IMR-90 (cell line): Measurements from ENCODE around the gene LRRC47. TPM values are rescaled to one million over a fixed set of nuclear protein-coding genes. Genes with fewer than 3 reads are reported as not detected.

Experiments used
- ATAC-seq: fragments of 200-7000 bp; cut with Tn5 transposase; 2 replicates; pipeline ENCODE4 v1.9.1; 2020; ENCODE audit warnings: low read depth, mild to moderate bottlenecking, moderate library complexity
- BruUV-seq: library from RNA; stranded (reverse); fragments of 400-500 nt; replicated peaks from 2 replicates; lab custom pipeline; 2021; lab: Mats Ljungman, UMichigan
- CTCF ChIA-PET: fragments of 300-600 bp; formaldehyde crosslinking; extraction: SDS; loops from one replicate; lab custom pipeline; 2021; ENCODE audit warnings: antibody characterized with exemption; lab: Yijun Ruan, JAX
- POLR2A ChIA-PET: fragments of 300-600 bp; sonication (Branson Sonifier 250); formaldehyde crosslinking; loops from one replicate; lab custom pipeline; 2022; ENCODE audit warnings: antibody characterized with exemption; ENCODE audit not compliant: unreplicated experiment; lab: Charles Lee
- DNase-seq: peaks from one replicate; pipeline ENCODE4 v3.0.0; 2013
- H2AFZ ChIP-seq: replicated peaks from 2 replicates; pipeline ENCODE3; 2013; ENCODE audit warnings: low read length, mild to moderate bottlenecking; ENCODE audit not compliant: poor library complexity
- H2AK5ac ChIP-seq: 2 replicates; pipeline ENCODE4 v1.6.1; 2013; ENCODE audit warnings: low read depth, low read length, inconsistent platforms
- H2AK9ac ChIP-seq: replicated peaks from 2 replicates; pipeline ENCODE3; 2013; ENCODE audit warnings: mild to moderate bottlenecking, low read depth, low read length, moderate library complexity; ENCODE audit not compliant: poor library complexity
- H2BK120ac ChIP-seq: 2 replicates; pipeline ENCODE4 v1.6.1; 2013; ENCODE audit warnings: low read depth, low read length, inconsistent platforms
- H2BK15ac ChIP-seq: 3 replicates; pipeline ENCODE4 v1.6.1; 2013; ENCODE audit warnings: low read depth, low read length, inconsistent platforms
- H2BK20ac ChIP-seq: 2 replicates; pipeline ENCODE4 v1.6.1; 2013; ENCODE audit warnings: low read depth, mild to moderate bottlenecking, inconsistent platforms, low read length, moderate library complexity
- H2BK5ac ChIP-seq: 2 replicates; pipeline ENCODE4 v1.6.1; 2013; ENCODE audit warnings: mild to moderate bottlenecking, low read depth, low read length, inconsistent platforms; ENCODE audit not compliant: poor library complexity, severe bottlenecking
- H3K14ac ChIP-seq: replicated peaks from 2 replicates; pipeline ENCODE4 v1.6.1; 2013; ENCODE audit warnings: low read depth, low read length, inconsistent platforms
- H3K18ac ChIP-seq: 2 replicates; pipeline ENCODE4 v1.6.1; 2013; ENCODE audit warnings: low read depth, low read length, control low read depth
- H3K23ac ChIP-seq: 2 replicates; pipeline ENCODE4 v1.6.1; 2013; ENCODE audit warnings: low read depth, low read length, inconsistent platforms
- H3K27ac ChIP-seq: 2 replicates; pipeline ENCODE4 v1.5.1; 2013; ENCODE audit warnings: mild to moderate bottlenecking, control low read depth, low read length; ENCODE audit not compliant: insufficient read depth
- H3K27me3 ChIP-seq: 2 replicates; pipeline ENCODE4 v1.6.1; 2013; ENCODE audit warnings: low read length; ENCODE audit not compliant: control insufficient read depth, insufficient read depth
- H3K36me3 ChIP-seq: 2 replicates; pipeline ENCODE4 v1.6.1; 2013; ENCODE audit warnings: low read length, mixed read lengths; ENCODE audit not compliant: control insufficient read depth, insufficient read depth
- H3K4ac ChIP-seq: 2 replicates; pipeline ENCODE4 v1.6.1; 2013; ENCODE audit warnings: low read depth, low read length, inconsistent platforms
- H3K4me1 ChIP-seq: 2 replicates; pipeline ENCODE4 v1.6.1; 2013; ENCODE audit warnings: low read length, mixed read lengths; ENCODE audit not compliant: control insufficient read depth, insufficient read depth
- H3K4me2 ChIP-seq: 2 replicates; pipeline ENCODE4 v1.6.1; 2013; ENCODE audit warnings: low read depth, mild to moderate bottlenecking, control low read depth, low read length, moderate library complexity
- H3K4me3 ChIP-seq: 2 replicates; pipeline ENCODE4 v1.5.1; 2013; ENCODE audit warnings: low read depth, mild to moderate bottlenecking, control low read depth, low read length, moderate library complexity; ENCODE audit not compliant: insufficient read depth
- H3K56ac ChIP-seq: 2 replicates; pipeline ENCODE4 v1.6.1; 2013; ENCODE audit warnings: low read length, inconsistent platforms; ENCODE audit not compliant: insufficient read depth; ENCODE audit errors: extremely low read depth
- H3K79me1 ChIP-seq, 2 experiments: 2 replicates each; pipeline ENCODE4 v1.6.1; 2013; ENCODE audit warnings: low read length in 2 of 2, inconsistent platforms in 1 of 2, low read depth in 1 of 2
- H3K9ac ChIP-seq: 2 replicates; pipeline ENCODE4 v1.6.1; 2013; ENCODE audit warnings: low read depth, low read length, control low read depth
- H3K9me1 ChIP-seq: 2 replicates; pipeline ENCODE4 v1.6.1; 2013; ENCODE audit warnings: low read length, inconsistent platforms; ENCODE audit not compliant: insufficient read depth
- H3K9me3 ChIP-seq: 2 replicates; pipeline ENCODE4 v1.6.1; 2013; ENCODE audit warnings: low read length; ENCODE audit not compliant: control insufficient read depth, insufficient read depth
- H4K20me1 ChIP-seq: 2 replicates; pipeline ENCODE4 v1.6.1; 2013; ENCODE audit warnings: low read length, inconsistent platforms; ENCODE audit not compliant: insufficient read depth
- H4K5ac ChIP-seq: 2 replicates; pipeline ENCODE4 v1.6.1; 2013; ENCODE audit warnings: mild to moderate bottlenecking, low read depth, low read length, control low read depth
- H4K8ac ChIP-seq, 2 experiments: 2 replicates each; pipeline ENCODE4 v1.6.1; 2013; ENCODE audit warnings: low read depth in 2 of 2, low read length in 2 of 2, control low read depth in 1 of 2, inconsistent platforms in 1 of 2
- H4K91ac ChIP-seq: 2 replicates; pipeline ENCODE4 v1.6.1; 2013; ENCODE audit warnings: low read depth, low read length, inconsistent platforms; ENCODE audit not compliant: insufficient read depth
- BHLHE40 ChIP-seq: fragments of 150-350 bp; IDR thresholded peaks from 2 replicates; pipeline ENCODE4 v1.6.1; 2016; ENCODE audit warnings: mild to moderate bottlenecking, low read depth, low read length
- POLR2A ChIP-seq: IDR thresholded peaks from 2 replicates; pipeline ENCODE4 v1.6.1; 2012; ENCODE audit warnings: mild to moderate bottlenecking, low read depth, low read length
- WGBS, 2 experiments: methylation state at CpG; one replicate each; pipeline versions ENCODE4 v1.1.5 to v1.1.7; 2013; ENCODE audit warnings: missing lambda C conversion rate in 2 of 2; ENCODE audit not compliant: insufficient read length in 1 of 2; ENCODE audit errors: extremely low coverage in 2 of 2; 5-methylcytosine and 5-hydroxymethylcytosine counted together
- dilution Hi-C: fragments of 300-500 bp; cut with HindIII; formaldehyde crosslinking; loops from one replicate; pipeline ENCODE4 v1.14.3; 2018; ENCODE audit warnings: low sequenced_read_pairs; ENCODE audit not compliant: unreplicated experiment
- in situ Hi-C: fragments of 300-500 bp; cut with MboI; formaldehyde crosslinking; loops from 3 replicates; pipeline ENCODE4 v1.14.3; 2019; ENCODE audit warnings: low sequenced_read_pairs, inconsistent platforms, mixed read lengths
- intact Hi-C: fragments of 100-400 bp; cut with micrococcal nuclease; formaldehyde crosslinking; loops from 2 replicates; pipeline ENCODE4 v1.10.0; 2022
- polyA plus RNA-seq, 3 experiments: library from polyadenylated mRNA; depleted of rRNA; stranded (reverse); fragments of >200 nt; gene quantifications; 2 replicates each; pipeline ENCODE4 v1.2.3, GENCODE V29; 2012; ENCODE audit warnings: low replicate concordance in 1 of 3
- total RNA-seq: library from RNA; depleted of rRNA; stranded (reverse); fragments of >200 nt; gene quantifications from 2 replicates; pipeline ENCODE4 v1.2.3, GENCODE V29; 2012

Gene LRRC47
- total and polyA plus RNA-seq, 2 of the 4 experiments (the other 2 are of a cell fraction), result 15.2 to 19.7 TPM

- no TSS peak for BruUV-seq
- Histone ChIP-seq H4K8ac (no peak overlapping the region), H2BK20ac (no peak overlapping the region), H2BK15ac (no peak overlapping the region), H3K9me1 (peaks cover 4% of the 10 kb centered on the region; the same call in 1 of the 2 replicates), H3K36me3 (peaks cover 37% of the 10 kb centered on the region), H3K27ac (no peak overlapping the region), H3K9ac (no peak overlapping the region), H3K4me1 (peaks cover 14% of the 10 kb centered on the region), H3K23ac (no peak overlapping the region), H3K27me3 (no peaks in the 10 kb centered on the region), H3K14ac (no peak overlapping the region), H3K79me1 (no peaks in the 10 kb centered on the region), H4K91ac (no peak overlapping the region), H3K56ac (no peak overlapping the region), H2BK5ac (no peak overlapping the region), H2AFZ (no peak overlapping the region), H3K4me2 (no peak overlapping the region), H3K4ac (no peak overlapping the region), H3K18ac (no peak overlapping the region), H3K4me3 (no peak overlapping the region), H3K9me3 (no peaks in the 10 kb centered on the region), H2BK120ac (no peak overlapping the region), H4K20me1 (no peaks in the 10 kb centered on the region), H2AK5ac (no peak overlapping the region), H4K5ac (no peak overlapping the region), H2AK9ac (no peak overlapping the region)
- DNase-seq (no peak), ATAC-seq (no peak)
- TF ChIP-seq BHLHE40 (no peak), POLR2A (no peak)
- ChIA-PET CTCF (no interaction called here), POLR2A (no interaction called here)
- intact Hi-C loops (no loop called here), in situ Hi-C loops (no loop called here), dilution Hi-C loops (no loop called here)
- WGBS, 2 experiments, result 79% methylated on average over 3 of the region's 14 CpGs; no CpG with 5 or more reads in 1 of the 2 experiments
Observed at GRCh38 chr1:3778590-3779264, 17.6 kb downstream of the LRRC47 start.
